Neural progenitor cell (in vitro differentiated cells): ENCODE measurements around the gene ATXN10. TPM values are rescaled to one million over a fixed set of nuclear protein-coding genes. Genes with fewer than 3 reads are reported as not detected.

Experiments used
- DNase-seq: peaks from one replicate; pipeline ENCODE4 v3.0.0-alpha.2; 2016; ENCODE audit warnings: low spot score
- H2AFZ ChIP-seq: fragments of 200-600 bp; sonication (generic); replicated peaks from 2 replicates; pipeline ENCODE4 v1.6.1; 2016; ENCODE audit warnings: antibody characterized with exemption
- H3F3A ChIP-seq: fragments of 200-600 bp; sonication (generic); 2 replicates; pipeline ENCODE4 v1.6.1; 2016; ENCODE audit warnings: antibody characterized with exemption, low read depth
- H3K27ac ChIP-seq: fragments of 200-600 bp; sonication (generic); 2 replicates; pipeline ENCODE4 v1.5.1; 2016; ENCODE audit warnings: mild to moderate bottlenecking
- H3K27me3 ChIP-seq: fragments of 200-600 bp; sonication (generic); 2 replicates; pipeline ENCODE4 v1.6.1; 2016; ENCODE audit warnings: mild to moderate bottlenecking, moderate library complexity
- H3K36me3 ChIP-seq: fragments of 200-600 bp; sonication (generic); 2 replicates; pipeline ENCODE4 v1.5.1; 2016
- H3K4me1 ChIP-seq: fragments of 200-600 bp; sonication (generic); 2 replicates; pipeline ENCODE4 v1.6.1; 2016; ENCODE audit warnings: mixed run types
- H3K4me2 ChIP-seq: fragments of 200-600 bp; sonication (generic); 2 replicates; pipeline ENCODE4 v1.6.1; 2016
- H3K4me3 ChIP-seq: fragments of 200-600 bp; sonication (generic); 2 replicates; pipeline ENCODE4 v1.5.1; 2016
- H3K79me2 ChIP-seq: fragments of 200-600 bp; sonication (generic); 2 replicates; pipeline ENCODE4 v1.6.1; 2016; ENCODE audit warnings: low read depth
- H3K9ac ChIP-seq: fragments of 200-600 bp; sonication (generic); 2 replicates; pipeline ENCODE4 v1.6.1; 2016
- H3K9me3 ChIP-seq: fragments of 200-600 bp; sonication (generic); 2 replicates; pipeline ENCODE4 v1.5.1; 2016; ENCODE audit warnings: low read depth
- H4K20me1 ChIP-seq: fragments of 200-600 bp; sonication (generic); 2 replicates; pipeline ENCODE4 v1.6.1; 2016; ENCODE audit warnings: low read depth
- H3K27ac Mint-ChIP-seq: 3 replicates; pipeline ENCODE4 v1.8.0; 2021; ENCODE audit warnings: mixed read lengths
- H3K27me3 Mint-ChIP-seq: 2 replicates; pipeline ENCODE4 v1.8.0; 2022; ENCODE audit warnings: low read depth, mild to moderate bottlenecking, inconsistent platforms, moderate library complexity, mixed read lengths; ENCODE audit not compliant: insufficient read depth
- H3K36me3 Mint-ChIP-seq: 3 replicates; pipeline ENCODE4 v1.8.0; 2021; ENCODE audit warnings: mixed read lengths
- H3K4me1 Mint-ChIP-seq: 3 replicates; pipeline ENCODE4 v1.8.0; 2021; ENCODE audit warnings: mixed read lengths
- H3K4me3 Mint-ChIP-seq: 3 replicates; pipeline ENCODE4 v1.8.0; 2021; ENCODE audit warnings: mild to moderate bottlenecking, moderate library complexity, mixed read lengths
- H3K9me3 Mint-ChIP-seq: 3 replicates; pipeline ENCODE4 v1.8.0; 2020; ENCODE audit warnings: mixed read lengths
- CTCF ChIP-seq: fragments of 200-600 bp; sonication (generic); IDR thresholded peaks from 2 replicates; pipeline ENCODE4 v1.5.1; 2017; ENCODE audit warnings: antibody characterized with exemption, mild to moderate bottlenecking
- EZH2 ChIP-seq: fragments of 200-600 bp; sonication (generic); IDR thresholded peaks from 2 replicates; pipeline ENCODE4 v1.6.1; 2017; ENCODE audit warnings: antibody characterized with exemption, mild to moderate bottlenecking, moderate library complexity
- EZH2phosphoT487 ChIP-seq: fragments of 200-600 bp; sonication (generic); IDR thresholded peaks from 2 replicates; pipeline ENCODE4 v1.6.1; 2017; ENCODE audit warnings: antibody characterized with exemption
- total RNA-seq: library from RNA; depleted of rRNA; stranded (reverse); fragments of >200 nt; gene quantifications from 2 replicates; pipeline ENCODE4 v1.2.3, GENCODE V29; 2015; ENCODE audit warnings: low replicate concordance

The ATXN10 gene
- total RNA-seq, 1 donor from 2014 or later: 168 TPM

DNA sequence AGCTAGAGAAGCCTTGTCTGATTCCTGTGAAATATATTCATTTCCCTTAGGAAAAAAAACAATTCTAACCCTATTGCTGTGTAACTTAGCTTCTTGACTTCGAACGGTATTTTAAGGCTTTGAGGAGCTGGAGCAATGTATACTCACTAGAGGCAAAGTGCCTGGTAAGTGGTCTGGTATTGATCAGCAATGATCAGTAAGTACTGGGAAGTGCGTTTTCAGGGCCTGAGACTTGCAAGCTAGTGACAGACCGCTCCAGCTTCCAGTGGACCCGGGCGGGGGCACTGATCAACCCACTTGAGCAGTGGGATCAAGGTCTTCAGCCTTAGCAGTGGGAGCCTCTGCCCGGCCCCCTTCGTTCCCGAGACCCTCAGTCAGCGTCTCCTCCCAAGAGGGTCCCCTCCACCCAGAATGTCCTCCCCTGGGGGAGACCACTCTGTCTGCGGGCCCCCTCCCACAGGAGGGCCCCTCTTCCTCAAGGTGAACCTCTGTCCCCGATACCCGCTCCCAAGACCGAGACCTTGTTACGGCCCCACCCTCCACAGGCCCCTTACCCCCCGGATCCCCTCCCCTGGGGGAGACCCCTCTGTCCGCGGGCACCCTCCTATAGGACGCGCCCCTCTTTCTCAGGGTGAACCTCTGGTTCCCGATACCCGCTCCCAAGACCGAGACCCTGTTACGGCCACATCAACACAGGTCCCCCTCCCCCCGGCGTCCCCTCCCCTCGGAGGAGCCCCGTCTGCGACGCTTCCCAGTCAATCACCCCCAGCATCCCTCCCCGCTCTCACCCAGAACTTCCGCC, 452 bp upstream of the ATXN10 start:
- Histone ChIP-seq H3K9me3 (no peaks in the 10 kb centered on the region), H3K9ac (peak overlapping the region; percentile 50), H3K4me2 (peak overlapping the region; percentile 88), H3K27me3 (peaks cover 5% of the 10 kb centered on the region), H3K79me2 (peaks cover 48% of the 10 kb centered on the region), H2AFZ (peak overlapping the region; percentile 98), H3K4me3 (peak overlapping the region; percentile 87), H4K20me1 (peaks cover 39% of the 10 kb centered on the region), H3K36me3 (no peaks in the 10 kb centered on the region), H3K27ac (no peak overlapping the region), H3F3A (no peaks in the 10 kb centered on the region), H3K4me1 (peaks cover 8% of the 10 kb centered on the region)
- Mint-ChIP-seq H3K27me3 (peaks cover 6% of the 10 kb centered on the region), H3K9me3 (no peaks in the 10 kb centered on the region), H3K4me3 (peak overlapping the region; percentile 89), H3K27ac (peak overlapping the region; percentile 81), H3K4me1 (peaks cover 19% of the 10 kb centered on the region), H3K36me3 (peaks cover 12% of the 10 kb centered on the region)
- DNase-seq: peak; percentile 58
- TF ChIP-seq CTCF (no peak), EZH2 (no peak), EZH2phosphoT487 (no peak)

- Histone ChIP-seq H3K4me2 (peak overlapping the region; percentile 88), H3K4me1 (peaks cover 8% of the 10 kb centered on the region), H3K79me2 (peaks cover 64% of the 10 kb centered on the region), H4K20me1 (peaks cover 53% of the 10 kb centered on the region), H2AFZ (no peak overlapping the region), H3K4me3 (peak overlapping the region; percentile 87), H3K27ac (no peak overlapping the region), H3K9me3 (no peaks in the 10 kb centered on the region), H3K27me3 (no peaks in the 10 kb centered on the region), H3F3A (no peaks in the 10 kb centered on the region), H3K36me3 (no peaks in the 10 kb centered on the region), H3K9ac (peak overlapping the region; percentile 84)
- Mint-ChIP-seq H3K4me3 (peak overlapping the region; percentile 93), H3K4me1 (peaks cover 19% of the 10 kb centered on the region), H3K27ac (peak overlapping the region; percentile 72), H3K27me3 (peaks cover 6% of the 10 kb centered on the region), H3K9me3 (no peaks in the 10 kb centered on the region), H3K36me3 (peaks cover 16% of the 10 kb centered on the region)
- TF ChIP-seq EZH2phosphoT487 (no peak), CTCF (no peak), EZH2 (no peak)
- no peak for DNase-seq
Observed at GRCh38 chr22:45672564-45673481, 1.2 kb downstream of the ATXN10 start.

GRCh38 chr22:45673482-45674175, 2.0 kb downstream of the ATXN10 start:
- Mint-ChIP-seq H3K27ac (no peak overlapping the region), H3K27me3 (peaks cover 6% of the 10 kb centered on the region), H3K9me3 (no peaks in the 10 kb centered on the region), H3K4me3 (peak overlapping the region; percentile 93), H3K4me1 (peaks cover 19% of the 10 kb centered on the region), H3K36me3 (peaks cover 16% of the 10 kb centered on the region)
- Histone ChIP-seq H3K9ac (no peak overlapping the region), H3K27ac (no peak overlapping the region), H3K79me2 (peaks cover 72% of the 10 kb centered on the region), H3K36me3 (no peaks in the 10 kb centered on the region), H3K4me1 (peaks cover 8% of the 10 kb centered on the region), H3K27me3 (no peaks in the 10 kb centered on the region), H3F3A (no peaks in the 10 kb centered on the region), H3K4me2 (peak overlapping the region; percentile 88), H3K9me3 (no peaks in the 10 kb centered on the region), H4K20me1 (peaks cover 61% of the 10 kb centered on the region), H2AFZ (no peak overlapping the region), H3K4me3 (peak overlapping the region; percentile 87)
- DNase-seq: no peak
- no peak for TF ChIP-seq EZH2phosphoT487
- TF ChIP-seq CTCF: no peak
- TF ChIP-seq EZH2: no peak
